Thyroid gland (tissue), 4 donors: ENCODE measurements around the gene ANK3. TPM values are rescaled to one million over a fixed set of nuclear protein-coding genes. Genes with fewer than 3 reads are reported as not detected.

Experiments used
- DNase-seq, 2 donors: peaks; one replicate each; pipeline ENCODE4 v3.0.0-alpha.2; 2019
- H3K27ac ChIP-seq, 3 donors: fragments of 200-600 bp; sonication (generic); 1 replicate in 2 of 3; 2 replicates in 1 of 3; pipeline ENCODE4 v1.5.1; 2016 to 2019; ENCODE audit warnings: mild to moderate bottlenecking in 1 of 3, moderate library complexity in 1 of 3
- H3K27me3 ChIP-seq: fragments of 200-600 bp; sonication (generic); one replicate; pipeline ENCODE4 v1.5.1; 2019
- H3K36me3 ChIP-seq, 2 donors: fragments of 200-600 bp; sonication (generic); one replicate each; pipeline ENCODE4 v1.5.1; 2016 to 2019
- H3K4me1 ChIP-seq, 2 donors: fragments of 200-600 bp; sonication (generic); one replicate each; pipeline ENCODE4 v1.5.1; 2017 to 2019
- H3K4me3 ChIP-seq, 3 donors: fragments of 200-600 bp; sonication (generic); replicated peaks in 1 of 3; 1 replicate in 2 of 3; 2 replicates in 1 of 3; pipeline ENCODE4 v1.5.1; 2016; ENCODE audit warnings: mild to moderate bottlenecking in 1 of 3
- H3K9me3 ChIP-seq: fragments of 200-600 bp; sonication (generic); one replicate; pipeline ENCODE4 v1.5.1; 2017
- CTCF ChIP-seq, 6 experiments: fragments of 200-600 bp in 3 of 6; fragments of 450-650 bp in 3 of 6; sonication (generic) in 3 of 6; IDR thresholded peaks; one replicate each; pipeline ENCODE4 v1.5.1; 2016 to 2019; ENCODE audit warnings: antibody characterized with exemption in 6 of 6, mild to moderate bottlenecking in 2 of 6, inconsistent platforms in 1 of 6, moderate library complexity in 1 of 6
- POLR2A ChIP-seq, 2 donors: fragments of 450-650 bp; IDR thresholded peaks; one replicate each; pipeline ENCODE4 v1.6.1; 2017; ENCODE audit warnings: antibody characterized with exemption in 2 of 2, mild to moderate bottlenecking in 2 of 2, moderate library complexity in 1 of 2
- WGBS, 2 donors: methylation state at CpG; one replicate each; pipeline ENCODE4 v1.1.5; 2017; 5-methylcytosine and 5-hydroxymethylcytosine counted together
- intact Hi-C: fragments of 100-400 bp; cut with DNase I; formaldehyde crosslinking; loops from one replicate; pipeline ENCODE4 v1.15.1; 2023
- total RNA-seq, 4 donors: library from RNA; depleted of rRNA; stranded (reverse); fragments of >200 nt; gene quantifications; one replicate each; pipeline ENCODE4 v1.2.3, GENCODE V29; 2016

Gene ANK3
- total RNA-seq, 4 donors from 2014 or later = 56.6 to 118 (median 115) TPM

GRCh38 chr10:60123668-60124067 is 266.0 kb downstream of the ANK3 start:
- WGBS, 2 donors = 66 to 75% methylated on average over 1 to 2 of the region's 2 CpGs
- TF ChIP-seq POLR2A (IDR thresholded peaks at IDR 0.05) (no peak), CTCF (IDR thresholded peaks at IDR 0.05) (no peak)

GRCh38 chr10:60123172-60123571 is 266.5 kb downstream of the ANK3 start:
- Histone ChIP-seq H3K27ac (peak overlapping the region; percentile 61 to 71 (median 64)), H3K4me1 (peaks cover 7 to 14% of the 10 kb centered on the region in 2 donors), H3K9me3 (no peaks in the 10 kb centered on the region), H3K36me3 (no peaks in the 10 kb centered on the region), H3K4me3 (no peak overlapping the region), H3K27me3 (no peaks in the 10 kb centered on the region)
- intact Hi-C loops = no loop called here
- no peak for TF ChIP-seq CTCF (IDR thresholded peaks at IDR 0.05)
- no peak for TF ChIP-seq POLR2A (IDR thresholded peaks at IDR 0.05)
- 60 to 70% methylated on average over 3 of the region's 3 CpGs for WGBS, 2 donors
- DNase-seq = peak; percentile 31 to 47

More at GRCh38 chr10:60123668-60124067, 266.0 kb downstream of the ANK3 start:
- peaks cover 7 to 14% of the 10 kb centered on the region in 2 donors for H3K4me1 ChIP-seq
- no peaks in the 10 kb centered on the region for H3K36me3 ChIP-seq
- H3K27ac ChIP-seq = peak overlapping the region; percentile 35 to 64 (median 61)
- no peak for DNase-seq
- no peaks in the 10 kb centered on the region for H3K9me3 ChIP-seq
- H3K4me3 ChIP-seq = no peak overlapping the region
- no peaks in the 10 kb centered on the region for H3K27me3 ChIP-seq
- intact Hi-C loops = no loop called here

- no peak overlapping the region for H3K27ac ChIP-seq
- H3K36me3 ChIP-seq = no peaks in the 10 kb centered on the region
- H3K4me1 ChIP-seq = peaks cover 7 to 14% of the 10 kb centered on the region in 2 donors
- H3K4me3 ChIP-seq = no peak overlapping the region
- H3K27me3 ChIP-seq = no peaks in the 10 kb centered on the region
- H3K9me3 ChIP-seq = no peaks in the 10 kb centered on the region
- DNase-seq = no peak
- TF ChIP-seq CTCF (IDR thresholded peaks at IDR 0.05) = no peak
- no peak for TF ChIP-seq POLR2A (IDR thresholded peaks at IDR 0.05)
- intact Hi-C loops = no loop called here
- WGBS, 2 donors = 85 to 93% methylated on average over 2 of the region's 2 CpGs
Measured at GRCh38 chr10:60122190-60122589, 267.5 kb downstream of the ANK3 start.

- intact Hi-C loops = no loop called here
- TF ChIP-seq POLR2A (IDR thresholded peaks at IDR 0.05) (no peak), CTCF (IDR thresholded peaks at IDR 0.05) (peak in 5 of 6 experiments; percentile 6 to 59 (median 54))
- 59 to 62% methylated on average over 6 of the region's 6 CpGs for WGBS, 2 donors
- no peaks in the 10 kb centered on the region for H3K36me3 ChIP-seq
- H3K4me1 ChIP-seq = no peaks in the 10 kb centered on the region
- no peak overlapping the region for H3K4me3 ChIP-seq
- no peaks in the 10 kb centered on the region for H3K27me3 ChIP-seq
- no peak overlapping the region for H3K27ac ChIP-seq
- H3K9me3 ChIP-seq = no peaks in the 10 kb centered on the region
- DNase-seq = peak in 1 of 2 donors; percentile 14
Measured at GRCh38 chr10:60114765-60115586, 274.7 kb downstream of the ANK3 start.

- Histone ChIP-seq H3K27ac (no peak overlapping the region), H3K9me3 (no peaks in the 10 kb centered on the region)
- 77 to 90% methylated on average over 6 of the region's 6 CpGs for WGBS, 2 donors
Measured at GRCh38 chr10:60110739-60111138, 278.9 kb downstream of the ANK3 start.

More at GRCh38 chr10:60110739-60111138, 278.9 kb downstream of the ANK3 start:
- Histone ChIP-seq H3K27me3 (no peaks in the 10 kb centered on the region), H3K36me3 (no peaks in the 10 kb centered on the region), H3K4me1 (no peaks in the 10 kb centered on the region), H3K4me3 (no peak overlapping the region)
- TF ChIP-seq POLR2A (IDR thresholded peaks at IDR 0.05) (no peak), CTCF (IDR thresholded peaks at IDR 0.05) (no peak)
- no peak for DNase-seq
- intact Hi-C loops = no loop called here
